AG09309 (cell line): ENCODE results near the gene DIPK1A.

Source experiments
- DNase-seq: peaks from one replicate; pipeline ENCODE4 v3.0.0-alpha.2; 2010; ENCODE audit warnings: low read depth
- H3K4me3 ChIP-seq: 2 replicates; pipeline ENCODE4 v1.5.1; 2011; ENCODE audit warnings: mild to moderate bottlenecking, low read depth, low read length, moderate library complexity; ENCODE audit not compliant: control insufficient read depth
- CTCF ChIP-seq: IDR thresholded peaks from 2 replicates; pipeline ENCODE4 v1.5.1; 2011; ENCODE audit warnings: mild to moderate bottlenecking, low read depth, low read length, inconsistent platforms; ENCODE audit not compliant: insufficient read depth, control insufficient read depth; ENCODE audit errors: missing control alignments

DIPK1A gene

GRCh38 chr1:92970990-92971689 is 9.9 kb upstream of the DIPK1A start:
- no peak for TF ChIP-seq CTCF
- no peak for DNase-seq
- no peak overlapping the region for H3K4me3 ChIP-seq

- DNase-seq = no peak
- H3K4me3 ChIP-seq = no peak overlapping the region
- TF ChIP-seq CTCF = no peak
Measured at GRCh38 chr1:92969517-92969916, 8.3 kb upstream of the DIPK1A start.

GRCh38 chr1:92968138-92969032 is 7.1 kb upstream of the DIPK1A start:
- DNase-seq = no peak
- peak; percentile 65 for TF ChIP-seq CTCF
- no peak overlapping the region for H3K4me3 ChIP-seq

- no peak for DNase-seq
- TF ChIP-seq CTCF = no peak
- H3K4me3 ChIP-seq = no peak overlapping the region
Measured at GRCh38 chr1:92964998-92965397, 3.7 kb upstream of the DIPK1A start.

GRCh38 chr1:92964316-92964715 is 3.1 kb upstream of the DIPK1A start:
- H3K4me3 ChIP-seq = no peak overlapping the region
- no peak for TF ChIP-seq CTCF
- no peak for DNase-seq

GRCh38 chr1:92961896-92962752 is 862 bp upstream of the DIPK1A start:
- TF ChIP-seq CTCF = no peak
- DNase-seq = peak; percentile 40
- peak overlapping the region; percentile 90 for H3K4me3 ChIP-seq
